Esophagus squamous epithelium (tissue), 4 donors: Measurements from ENCODE around the gene MSH6.

Source experiments
- CTCF ChIP-seq, 6 experiments: fragments of 450-650 bp in 4 of 6; fragments of 200-600 bp in 2 of 6; sonication (generic) in 2 of 6; IDR thresholded peaks; one replicate each; pipeline ENCODE4 v1.5.1; 2016 to 2019; ENCODE audit warnings: antibody characterized with exemption in 6 of 6, mild to moderate bottlenecking in 4 of 6, moderate library complexity in 4 of 6
- POLR2A ChIP-seq, 4 donors: fragments of 450-650 bp; IDR thresholded peaks; one replicate each; pipeline ENCODE4 v1.6.1; 2017; ENCODE audit warnings: antibody characterized with exemption in 4 of 4, mild to moderate bottlenecking in 4 of 4, moderate library complexity in 3 of 4

GRCh38 chr2:47779426-47779790 lies 3.5 kb upstream of the MSH6 start:
- no peak for TF ChIP-seq POLR2A (IDR thresholded peaks at IDR 0.05)
- no peak for TF ChIP-seq CTCF (IDR thresholded peaks at IDR 0.05)
